ENCODE results near the gene DHCR24.

The DHCR24 gene

DNA sequence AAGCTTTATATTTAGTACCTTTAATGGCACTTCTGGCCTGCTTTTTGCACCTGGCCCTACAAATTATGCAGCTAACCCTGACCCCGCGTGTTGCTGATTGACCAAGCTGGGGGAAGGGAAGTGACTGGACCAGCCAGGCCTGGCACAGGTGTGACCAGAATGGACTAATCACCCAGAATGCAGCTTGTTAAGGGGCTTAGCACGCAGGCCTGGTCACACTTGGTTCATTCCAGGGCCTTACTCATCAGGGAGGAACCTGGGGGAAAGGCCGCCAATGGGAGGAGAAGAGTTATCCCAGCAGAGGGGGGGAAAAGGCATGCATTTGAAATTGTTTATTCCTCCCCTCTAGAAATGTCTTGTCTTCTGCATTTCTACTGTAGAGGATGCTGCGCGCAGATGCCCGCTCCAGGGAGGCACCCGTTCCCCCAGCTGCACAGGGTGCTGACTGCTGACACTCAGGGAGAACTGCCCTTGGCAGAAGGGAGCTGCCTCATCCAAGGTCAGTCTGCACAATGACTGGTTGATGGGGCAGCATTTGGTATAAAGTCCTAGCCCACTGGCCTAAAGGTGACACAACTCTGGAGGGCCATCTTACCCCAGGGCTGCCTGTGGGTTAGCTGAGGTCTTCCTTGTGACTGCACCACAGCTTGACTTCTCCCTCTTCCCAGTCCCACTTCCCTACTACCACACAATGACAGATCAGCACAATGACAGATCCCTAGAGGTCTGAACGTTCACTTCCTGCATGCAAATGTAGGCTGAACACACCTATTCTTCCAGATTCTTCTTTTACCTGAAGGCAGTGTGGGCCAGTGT is 29.0 kb downstream of the DHCR24 start:
- no peak overlapping the region for H3K4me3 Mint-ChIP-seq
- H3K4me1 Mint-ChIP-seq = peaks cover 13% of the 10 kb centered on the region
- peaks cover 57% of the 10 kb centered on the region for H3K36me3 Mint-ChIP-seq
- DNase-seq (ENCODE audit: low spot score in 2 of 2) = no peak
- no peaks in the 10 kb centered on the region for H3K9me3 Mint-ChIP-seq
- no peak for ATAC-seq
- no peak overlapping the region for H3K27ac Mint-ChIP-seq

DNA sequence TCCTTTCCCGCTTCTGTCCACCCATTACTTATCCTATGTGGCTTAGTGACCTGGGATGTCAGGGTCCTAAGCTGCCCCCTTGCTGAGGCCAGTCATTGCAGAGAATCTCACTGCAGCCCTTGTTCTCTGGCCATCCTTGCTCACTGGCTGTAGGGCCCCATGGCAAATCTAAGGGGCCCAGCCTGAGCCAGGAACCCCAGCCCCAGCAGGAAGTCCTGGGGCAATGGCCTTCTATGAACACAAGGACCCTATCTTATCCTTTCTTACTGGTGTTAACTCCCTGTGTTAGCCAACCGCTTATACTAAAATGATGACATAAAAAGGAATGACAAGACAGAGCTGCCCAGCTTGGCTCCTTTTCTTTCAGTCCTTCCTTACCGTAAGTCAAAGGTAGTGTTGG is 29.9 kb downstream of the DHCR24 start:
- H3K9me3 Mint-ChIP-seq = no peaks in the 10 kb centered on the region
- DNase-seq (ENCODE audit: low spot score in 2 of 2) = no peak
- no peak overlapping the region for H3K27ac Mint-ChIP-seq
- H3K4me3 Mint-ChIP-seq = no peak overlapping the region
- ATAC-seq = no peak
- peaks cover 11% of the 10 kb centered on the region for H3K4me1 Mint-ChIP-seq
- peaks cover 57% of the 10 kb centered on the region for H3K36me3 Mint-ChIP-seq

- Mint-ChIP-seq H3K9me3 (no peaks in the 10 kb centered on the region), H3K27ac (peak overlapping the region; percentile 69), H3K4me1 (no peaks in the 10 kb centered on the region), H3K36me3 (peaks cover 53% of the 10 kb centered on the region), H3K4me3 (no peak overlapping the region)
- ATAC-seq (no peak), DNase-seq (ENCODE audit: low spot score in 2 of 2) (no peak)
Observed at GRCh38 chr1:54854381-54855020, 32.5 kb downstream of the DHCR24 start.

DNA sequence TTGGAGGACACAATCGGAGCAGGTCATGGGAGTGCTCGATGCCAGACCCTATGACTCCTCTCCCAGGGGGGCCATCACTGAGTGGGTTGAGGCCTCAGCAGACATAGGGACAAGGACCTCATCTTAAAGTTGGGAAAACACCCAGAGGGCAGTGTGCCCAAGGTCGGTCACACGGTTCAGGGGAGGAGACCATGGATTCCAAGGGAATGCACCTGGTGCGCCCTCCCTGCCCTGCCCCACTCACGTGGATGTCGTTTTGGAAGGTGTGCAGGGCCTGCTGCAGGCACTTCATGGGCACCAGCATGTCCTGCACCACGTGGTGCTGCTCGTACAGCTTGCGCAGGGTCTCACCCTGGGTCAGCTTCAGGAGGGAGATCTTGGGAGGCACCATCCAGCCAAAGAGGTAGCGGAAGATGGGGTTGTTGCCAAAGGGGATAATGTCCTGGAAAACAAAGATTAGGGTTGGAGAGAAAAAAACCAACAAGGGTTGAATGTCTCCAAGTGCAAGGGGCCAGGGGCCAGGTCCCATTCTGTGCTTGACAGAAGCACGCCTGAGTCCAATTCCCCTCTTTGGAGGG is 33.1 kb downstream of the DHCR24 start:
- Mint-ChIP-seq H3K4me1 (no peaks in the 10 kb centered on the region), H3K9me3 (no peaks in the 10 kb centered on the region), H3K27ac (no peak overlapping the region), H3K4me3 (no peak overlapping the region), H3K36me3 (peaks cover 47% of the 10 kb centered on the region)
- DNase-seq (ENCODE audit: low spot score in 2 of 2) (no peak), ATAC-seq (no peak)

- H3K4me3 Mint-ChIP-seq = no peak overlapping the region
- H3K9me3 Mint-ChIP-seq = no peaks in the 10 kb centered on the region
- ATAC-seq = no peak
- no peak overlapping the region for H3K27ac Mint-ChIP-seq
- H3K36me3 Mint-ChIP-seq = peaks cover 45% of the 10 kb centered on the region
- H3K4me1 Mint-ChIP-seq = no peaks in the 10 kb centered on the region
- DNase-seq (ENCODE audit: low spot score in 2 of 2) = no peak
Observed at GRCh38 chr1:54853096-54853792, 33.8 kb downstream of the DHCR24 start.

- no peaks in the 10 kb centered on the region for H3K4me1 Mint-ChIP-seq
- DNase-seq (ENCODE audit: low spot score in 2 of 2) (no peak), ATAC-seq (no peak)
- H3K27ac Mint-ChIP-seq = no peak overlapping the region
- H3K9me3 Mint-ChIP-seq = no peaks in the 10 kb centered on the region
- H3K36me3 Mint-ChIP-seq = peaks cover 45% of the 10 kb centered on the region
- H3K4me3 Mint-ChIP-seq = no peak overlapping the region
Observed at GRCh38 chr1:54851936-54852524, 35.0 kb downstream of the DHCR24 start.

DNA sequence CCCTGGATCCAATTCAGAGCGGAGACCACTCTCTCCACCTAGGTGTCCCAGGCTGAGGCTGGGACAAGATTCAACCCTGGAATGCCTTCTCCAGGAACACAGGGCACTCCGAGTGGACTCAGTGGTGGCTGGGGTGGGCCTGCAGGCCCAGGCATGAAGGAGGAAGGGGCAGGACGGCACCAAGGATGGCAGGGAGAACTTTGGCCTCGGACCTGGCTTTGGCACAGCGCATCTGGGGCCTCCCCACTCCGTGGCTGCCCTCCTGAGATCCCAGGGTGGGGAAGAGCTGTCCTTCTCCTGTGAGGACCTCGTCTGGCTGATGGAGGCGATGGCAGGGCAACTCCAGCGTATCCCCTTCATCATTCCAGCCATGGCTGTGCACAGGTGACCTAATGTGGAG is 35.6 kb downstream of the DHCR24 start:
- DNase-seq (ENCODE audit: low spot score in 2 of 2) = no peak

DNA sequence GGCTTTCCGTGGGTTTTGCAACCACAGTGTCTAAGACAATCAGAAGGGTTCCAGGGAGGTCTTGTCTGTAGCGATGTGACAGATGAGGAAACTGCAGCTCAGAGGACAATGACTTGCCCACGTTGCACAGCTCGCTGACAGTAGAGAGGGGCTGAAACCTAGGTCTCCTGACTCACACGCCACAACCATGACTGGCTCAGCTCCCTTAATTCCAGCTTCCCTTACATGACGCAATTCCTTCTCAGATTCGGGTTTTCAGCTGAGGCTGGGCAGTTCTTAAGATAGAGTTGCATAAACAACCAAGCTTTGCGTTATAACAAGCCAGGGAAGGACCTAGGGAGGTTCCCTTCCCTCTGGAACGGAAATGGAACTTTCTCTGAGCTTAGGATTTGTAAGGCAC is 36.3 kb downstream of the DHCR24 start:
- ATAC-seq (no peak), DNase-seq (ENCODE audit: low spot score in 2 of 2) (no peak)
- H3K36me3 Mint-ChIP-seq = peaks cover 36% of the 10 kb centered on the region
- H3K27ac Mint-ChIP-seq = no peak overlapping the region
- no peak overlapping the region for H3K4me3 Mint-ChIP-seq
- H3K9me3 Mint-ChIP-seq = no peaks in the 10 kb centered on the region
- no peaks in the 10 kb centered on the region for H3K4me1 Mint-ChIP-seq

More for the DNA sequence above, 35.6 kb downstream of the DHCR24 start:
- no peak overlapping the region for H3K4me3 Mint-ChIP-seq
- peaks cover 42% of the 10 kb centered on the region for H3K36me3 Mint-ChIP-seq
- H3K27ac Mint-ChIP-seq = no peak overlapping the region
- H3K9me3 Mint-ChIP-seq = no peaks in the 10 kb centered on the region
- no peaks in the 10 kb centered on the region for H3K4me1 Mint-ChIP-seq
- no peak for ATAC-seq

DNA sequence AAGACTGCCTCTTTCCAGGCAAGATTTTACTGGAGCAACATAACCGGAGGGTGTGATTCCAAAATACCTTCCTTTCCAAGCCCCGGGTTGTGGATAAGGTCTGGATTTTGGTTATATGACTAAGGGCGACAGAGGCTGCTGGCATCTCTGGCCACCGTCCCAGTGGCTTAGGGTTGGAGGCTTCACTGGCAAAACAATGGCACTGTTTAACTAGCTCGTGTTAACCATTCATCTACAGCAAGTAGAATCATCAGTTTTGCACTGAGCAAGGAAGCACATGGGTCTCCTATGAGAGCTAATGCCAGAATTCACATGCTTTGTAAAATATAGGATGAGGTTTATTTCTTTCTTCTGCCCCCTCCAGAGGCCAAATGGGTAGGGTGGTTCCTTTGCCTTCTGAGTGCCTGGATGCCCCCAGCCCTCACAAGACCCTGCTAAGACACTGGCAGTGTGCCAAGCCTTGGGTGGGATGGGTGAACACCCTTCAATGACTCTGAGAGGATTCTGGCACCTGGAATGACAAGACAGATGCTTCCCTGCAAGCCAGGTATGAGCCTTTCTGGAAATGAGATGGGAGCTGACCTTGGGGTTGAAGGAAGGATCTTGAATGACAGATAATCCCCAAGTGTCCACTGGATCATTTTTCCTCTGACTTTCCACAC is 36.8 kb downstream of the DHCR24 start:
- Mint-ChIP-seq H3K9me3 (no peaks in the 10 kb centered on the region), H3K4me1 (no peaks in the 10 kb centered on the region), H3K36me3 (peaks cover 36% of the 10 kb centered on the region), H3K4me3 (no peak overlapping the region), H3K27ac (no peak overlapping the region)
- ATAC-seq (no peak), DNase-seq (ENCODE audit: low spot score in 2 of 2) (no peak)

DNA sequence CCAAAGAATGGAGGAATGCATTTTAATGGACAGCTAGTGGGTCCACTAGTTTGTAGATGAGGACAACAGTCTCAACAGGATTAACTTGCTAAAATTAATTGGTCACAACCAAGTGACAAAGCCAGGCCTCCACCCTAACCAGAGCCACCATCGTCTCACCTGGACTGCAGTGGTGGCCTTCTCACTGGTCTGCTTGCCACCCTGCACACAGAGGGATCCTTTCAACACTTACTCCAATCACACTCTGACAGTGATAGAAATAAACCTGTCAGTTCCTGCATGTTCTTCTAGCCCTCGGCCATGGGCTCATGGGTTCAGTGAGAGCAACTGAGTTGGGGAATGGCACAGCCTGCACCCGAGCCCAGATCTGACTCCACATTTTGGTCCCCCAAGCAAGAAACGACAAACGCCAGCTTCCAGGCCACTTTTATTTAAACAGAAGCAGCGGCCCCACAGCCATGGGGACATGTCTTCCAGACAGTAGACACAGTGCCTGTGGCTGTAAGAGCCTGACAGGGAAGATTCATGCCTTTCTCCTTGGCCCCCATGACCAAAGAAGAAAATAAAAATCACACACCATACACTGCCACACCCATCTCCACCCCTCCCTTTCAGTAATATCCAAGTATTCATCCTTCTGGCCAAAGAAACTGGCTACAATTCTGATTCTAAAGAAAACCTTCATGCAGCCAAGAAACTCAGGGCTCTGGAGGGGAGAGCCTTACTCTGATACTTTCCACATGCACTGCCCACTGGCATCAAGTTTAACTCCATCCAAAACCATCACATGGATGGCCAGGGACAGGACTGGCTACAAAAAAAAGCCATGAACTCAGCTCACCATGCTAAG is 37.6 kb downstream of the DHCR24 start:
- no peaks in the 10 kb centered on the region for H3K9me3 Mint-ChIP-seq
- peak overlapping the region; percentile 9 for H3K27ac Mint-ChIP-seq
- ATAC-seq (no peak), DNase-seq (ENCODE audit: low spot score in 2 of 2) (no peak)
- no peaks in the 10 kb centered on the region for H3K4me1 Mint-ChIP-seq
- peaks cover 36% of the 10 kb centered on the region for H3K36me3 Mint-ChIP-seq
- no peak overlapping the region for H3K4me3 Mint-ChIP-seq

- no peak for ATAC-seq
Observed at GRCh38 chr1:54848134-54848948, 38.7 kb downstream of the DHCR24 start.

GRCh38 chr1:54846716-54847284 is 40.2 kb downstream of the DHCR24 start:
- Mint-ChIP-seq H3K9me3 (no peaks in the 10 kb centered on the region), H3K27ac (no peak overlapping the region)
- no peak for DNase-seq (ENCODE audit: low spot score in 2 of 2)

More at GRCh38 chr1:54848134-54848948, 38.7 kb downstream of the DHCR24 start:
- no peaks in the 10 kb centered on the region for H3K4me1 Mint-ChIP-seq
- DNase-seq (ENCODE audit: low spot score in 2 of 2) = no peak
- H3K27ac Mint-ChIP-seq = peak overlapping the region; percentile 9
- no peak overlapping the region for H3K4me3 Mint-ChIP-seq
- no peaks in the 10 kb centered on the region for H3K9me3 Mint-ChIP-seq
- H3K36me3 Mint-ChIP-seq = peaks cover 26% of the 10 kb centered on the region

DNA sequence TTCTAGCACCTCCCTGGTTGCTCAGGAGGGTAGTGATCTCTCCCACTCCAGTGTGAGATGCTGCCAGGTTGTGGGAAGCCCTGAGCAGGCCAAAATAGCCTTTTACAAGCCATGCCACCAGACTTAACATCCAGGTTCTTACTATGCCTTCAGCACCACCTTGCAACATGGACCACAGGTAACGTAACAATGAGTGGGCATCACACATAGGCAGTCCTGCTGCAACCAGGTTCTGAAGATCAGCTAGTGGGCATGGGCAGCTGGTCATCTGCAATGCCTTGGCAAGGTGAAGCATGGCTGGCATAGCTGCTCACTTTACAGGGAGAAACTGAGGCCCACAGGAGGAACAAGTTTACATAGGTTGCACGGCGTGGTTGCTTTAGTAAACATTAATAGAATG is 40.7 kb downstream of the DHCR24 start:
- DNase-seq (ENCODE audit: low spot score in 2 of 2) = no peak
- Mint-ChIP-seq H3K36me3 (peaks cover 11% of the 10 kb centered on the region), H3K4me3 (no peak overlapping the region), H3K4me1 (no peaks in the 10 kb centered on the region), H3K9me3 (no peaks in the 10 kb centered on the region), H3K27ac (no peak overlapping the region)
- no peak for ATAC-seq

More at GRCh38 chr1:54846716-54847284, 40.2 kb downstream of the DHCR24 start:
- H3K36me3 Mint-ChIP-seq = peaks cover 16% of the 10 kb centered on the region
- no peak for ATAC-seq
- no peak overlapping the region for H3K4me3 Mint-ChIP-seq
- no peaks in the 10 kb centered on the region for H3K4me1 Mint-ChIP-seq

Measured in stimulated activated effector memory CD8-positive, alpha-beta T cell treated with anti-CD3 and anti-CD28 coated beads, Interleukin-12 subunit alpha, Interleukin-12 subunit beta, amount 100 ng/mL, for 72 hours (primary cell).